ENCODE results near the gene SLC7A6.

GRCh38 chr16:68257906-68258800 is 6.2 kb upstream of the SLC7A6 start:
- 0 out of 2 replicates have a peak, but pooled peaks have one; percentile 69 for TF ChIP-seq ZBTB44 (CRISPR knock-in tag; IDR thresholded peaks at IDR 0.05)
- no peak for TF ChIP-seq ZNF484 (CRISPR knock-in tag; IDR thresholded peaks at IDR 0.05; ENCODE audit: borderline replicate concordance, low read depth)
- no peak for TF ChIP-seq ZBTB14 (CRISPR knock-in tag; IDR thresholded peaks at IDR 0.05)
